Measurements from ENCODE around the gene GNG14.

- TF ChIP-seq REST (IDR thresholded peaks at IDR 0.05; ENCODE audit: insufficient read depth in 1 of 2, low read depth in 2 of 2, low read length in 2 of 2), result no peak
- no peak for TF ChIP-seq POLR2AphosphoS5 (IDR thresholded peaks at IDR 0.05; ENCODE audit: low read depth, low read length)
- TF ChIP-seq SIN3A (IDR thresholded peaks at IDR 0.05; ENCODE audit: borderline replicate concordance, insufficient read depth, low read length), result no peak
- TF ChIP-seq FOXP2 (optimal IDR thresholded peaks at IDR 0.05; ENCODE audit: borderline replicate concordance, extremely low read depth, extremely low read length, insufficient read depth), result no peak
- no peak for TF ChIP-seq TAF1 (IDR thresholded peaks at IDR 0.05; ENCODE audit: borderline replicate concordance, insufficient read depth, low read length)
These were observed 37.9 kb upstream of the GNG14 start for GRCh38 chr19:12649941-12650340.

All from PFSK-1 (cell line).